Dedifferentiated amniotic fluid mesenchymal stem cell (primary cell): ENCODE measurements around the gene CRIP1.

ENCODE experiments used
- DNase-seq: peaks from one replicate; pipeline ENCODE4 v3.0.0-alpha.2; 2016; ENCODE audit errors: extremely low spot score

CRIP1 gene

GRCh38 chr14:105505101-105505500, 18.4 kb downstream of the CRIP1 start:
- DNase-seq: no peak

- no peak for DNase-seq
Observed at GRCh38 chr14:105507247-105507646, 20.6 kb downstream of the CRIP1 start.

- DNase-seq: no peak
Observed at GRCh38 chr14:105508069-105508468, 21.4 kb downstream of the CRIP1 start.

- DNase-seq: no peak
Observed at GRCh38 chr14:105508601-105509000, 21.9 kb downstream of the CRIP1 start.

GRCh38 chr14:105517096-105517495, 30.4 kb downstream of the CRIP1 start:
- no peak for DNase-seq

- DNase-seq: no peak
Observed at GRCh38 chr14:105519946-105520698, 33.4 kb downstream of the CRIP1 start.

GRCh38 chr14:105525326-105525725, 38.6 kb downstream of the CRIP1 start:
- DNase-seq: no peak

GRCh38 chr14:105525861-105526775, 39.4 kb downstream of the CRIP1 start, which contains the start of gene TMEM121:
TSS of gene TMEM121 (plus strand) at chr14:105526583. CDS start at chr14:105528835, 2,252 bp downstream.
- no peak for DNase-seq

GRCh38 chr14:105526776-105527380, 40.2 kb downstream of the CRIP1 start:
- no peak for DNase-seq

GRCh38 chr14:105527381-105527825, 40.7 kb downstream of the CRIP1 start:
- no peak for DNase-seq

- peak; percentile 44 for DNase-seq
Observed at GRCh38 chr14:105527826-105528585, 41.3 kb downstream of the CRIP1 start.

- DNase-seq: no peak
Observed at GRCh38 chr14:105528586-105529318, 42.1 kb downstream of the CRIP1 start.

GRCh38 chr14:105529319-105529568, 42.6 kb downstream of the CRIP1 start:
- no peak for DNase-seq

GRCh38 chr14:105529569-105530284, 43.0 kb downstream of the CRIP1 start:
- no peak for DNase-seq

GRCh38 chr14:105530285-105531087, 43.8 kb downstream of the CRIP1 start:
- no peak for DNase-seq

- no peak for DNase-seq
Observed at GRCh38 chr14:105531088-105531893, 44.6 kb downstream of the CRIP1 start.

- DNase-seq: no peak
Observed at GRCh38 chr14:105531894-105532623, 45.4 kb downstream of the CRIP1 start.

GRCh38 chr14:105532735-105533141, 46.1 kb downstream of the CRIP1 start:
- no peak for DNase-seq
